Keratinocyte (primary cell): ENCODE data around the gene TAB2. TPM values are rescaled to one million over a fixed set of nuclear protein-coding genes. Genes with fewer than 3 reads are reported as not detected.

Experiments
- DNase-seq: peaks from one replicate; pipeline ENCODE4 v3.0.0-alpha.2; 2011; ENCODE audit warnings: low read depth, missing footprints, low spot score
- FAIRE-seq: peaks from 2 replicates; lab custom pipeline; 2011; peaks lifted over from hg19 to GRCh38; lab: Jason Lieb, UNC
- H2AFZ ChIP-seq: 2 replicates; pipeline ENCODE4 v1.6.0; 2012; ENCODE audit warnings: low read length, control low read depth, inconsistent platforms; ENCODE audit not compliant: control insufficient read depth
- H3K27ac ChIP-seq: 2 replicates; pipeline ENCODE4 v1.5.1; 2011; ENCODE audit warnings: low read length; ENCODE audit not compliant: control insufficient read depth, insufficient read depth
- H3K27me3 ChIP-seq: 3 replicates; pipeline ENCODE4 v1.6.0; 2011; ENCODE audit warnings: low read length; ENCODE audit not compliant: control insufficient read depth, insufficient read depth; ENCODE audit errors: extremely low read depth
- H3K36me3 ChIP-seq, 2 experiments: 2 replicates in 1 of 2; 3 replicates in 1 of 2; pipeline ENCODE4 v1.5.1; 2011; ENCODE audit warnings: low read length in 2 of 2, mild to moderate bottlenecking in 1 of 2; ENCODE audit not compliant: control insufficient read depth in 2 of 2, insufficient read depth in 2 of 2; ENCODE audit errors: extremely low read depth in 1 of 2
- H3K4me1 ChIP-seq: 3 replicates; pipeline ENCODE4 v1.5.1; 2011; ENCODE audit warnings: low read length; ENCODE audit not compliant: control insufficient read depth, insufficient read depth; ENCODE audit errors: extremely low read depth
- H3K4me2 ChIP-seq: 3 replicates; pipeline ENCODE4 v1.6.0; 2011; ENCODE audit warnings: low read depth, low read length; ENCODE audit not compliant: control insufficient read depth, insufficient read depth; ENCODE audit errors: extremely low read depth
- H3K4me3 ChIP-seq, 3 experiments: fragments of 200-600 bp in 1 of 3; sonication (generic) in 1 of 3; 2 replicates in 2 of 3; 3 replicates in 1 of 3; pipeline ENCODE4 v1.5.1; 2011 to 2016; ENCODE audit warnings: low read length in 3 of 3, mild to moderate bottlenecking in 3 of 3, control low read depth in 2 of 3, inconsistent platforms in 1 of 3, low read depth in 1 of 3, mixed read lengths in 1 of 3, mixed run types in 1 of 3, moderate library complexity in 1 of 3; ENCODE audit not compliant: control insufficient read depth in 2 of 3, insufficient read depth in 2 of 3; ENCODE audit errors: extremely low read depth in 1 of 3
- H3K79me2 ChIP-seq: 2 replicates; pipeline ENCODE4 v1.6.0; 2012; ENCODE audit warnings: low read length; ENCODE audit not compliant: control insufficient read depth, insufficient read depth
- H3K9ac ChIP-seq: 3 replicates; pipeline ENCODE4 v1.6.0; 2011; ENCODE audit warnings: low read length; ENCODE audit not compliant: control insufficient read depth, insufficient read depth; ENCODE audit errors: extremely low read depth
- H3K9me1 ChIP-seq: 3 replicates; pipeline ENCODE4 v1.6.0; 2011; ENCODE audit warnings: low read length; ENCODE audit not compliant: control insufficient read depth, insufficient read depth; ENCODE audit errors: extremely low read depth
- H3K9me3 ChIP-seq: 2 replicates; pipeline ENCODE4 v1.5.1; 2012; ENCODE audit warnings: low read depth, low read length; ENCODE audit not compliant: control insufficient read depth
- H4K20me1 ChIP-seq: 3 replicates; pipeline ENCODE4 v1.6.0; 2011; ENCODE audit warnings: low read length; ENCODE audit not compliant: control insufficient read depth, insufficient read depth; ENCODE audit errors: extremely low read depth
- CTCF ChIP-seq, 3 experiments: IDR thresholded peaks in 1 of 3; conservative IDR thresholded peaks in 1 of 3; optimal IDR thresholded peaks in 1 of 3; 2 replicates in 2 of 3; 3 replicates in 1 of 3; pipeline versions ENCODE3 to v1.5.1; 2011; ENCODE audit warnings: low read length in 3 of 3, mild to moderate bottlenecking in 3 of 3, moderate library complexity in 2 of 3, control low read depth in 1 of 3, inconsistent platforms in 1 of 3; ENCODE audit not compliant: insufficient read depth in 2 of 3; ENCODE audit errors: extremely low read depth in 1 of 3
- EZH2 ChIP-seq: IDR thresholded peaks from one replicate; pipeline ENCODE4 v1.6.1; 2012; ENCODE audit warnings: inconsistent platforms, mild to moderate bottlenecking, low read length, moderate library complexity
- dilution Hi-C: fragments of 300-500 bp; cut with MboI; formaldehyde crosslinking; loops from one replicate; pipeline ENCODE4 v1.7.0; 2020; ENCODE audit warnings: low sequenced_read_pairs; ENCODE audit not compliant: extremely low pct_ligation_motif_present
- polyA plus RNA-seq, 5 experiments: library from polyadenylated mRNA; depleted of rRNA in 3 of 5; stranded (reverse) in 3 of 5; stranded (forward) in 1 of 5; unstranded in 1 of 5; fragments of >200 nt; gene quantifications; 1 replicate in 1 of 5; 2 replicates in 3 of 5; 3 replicates in 1 of 5; pipeline versions ENCODE4 v1.2.1 to v1.2.3, GENCODE V29; 2011 to 2012; ENCODE audit warnings: missing spikeins in 2 of 5, low read depth in 1 of 5, low replicate concordance in 1 of 5

The TAB2 gene
- polyA plus RNA-seq, 1 donor (not counting 4 experiments of a cell fraction or from before 2014, with no cell fraction given): 47.5 TPM

DNA sequence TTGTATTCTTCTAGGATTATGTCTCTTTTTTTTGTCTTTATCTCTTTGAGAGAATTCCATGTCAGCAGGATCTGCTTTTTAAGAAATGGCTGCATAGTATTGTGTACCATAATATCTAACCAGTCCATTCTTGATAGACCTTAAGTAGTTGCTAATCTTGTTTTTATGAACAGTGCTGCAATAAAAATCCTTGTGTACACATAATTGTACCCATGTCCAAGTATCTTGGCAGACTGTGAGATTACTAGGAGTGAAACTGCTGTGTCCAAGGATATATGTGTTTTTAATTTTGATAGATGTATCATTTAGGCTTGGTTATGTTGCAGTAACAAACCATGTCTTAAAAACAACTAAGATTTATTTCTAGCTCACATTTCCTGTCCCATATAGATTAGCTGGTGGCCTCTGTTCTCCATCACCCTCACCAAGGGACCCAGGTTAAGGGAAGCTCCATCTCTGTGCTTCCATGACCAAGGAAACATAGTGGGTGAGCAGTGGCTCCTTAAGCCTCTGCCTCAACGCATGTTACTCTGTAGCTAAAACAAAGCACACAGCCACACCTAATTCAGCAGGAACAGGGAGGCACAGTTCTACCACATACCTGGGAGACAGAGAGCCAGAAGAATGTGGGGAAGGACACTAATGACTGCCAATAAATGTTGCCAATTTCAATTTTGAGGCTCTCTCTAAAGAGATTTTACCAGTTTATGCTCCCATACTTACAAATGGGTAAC, 70.4 kb downstream of the TAB2 start:
- no peak for TF ChIP-seq CTCF (optimal IDR thresholded peaks at IDR 0.05 in 1 of 3, IDR thresholded peaks at IDR 0.05 in 1 of 3, conservative IDR thresholded peaks at IDR 0.05 in 1 of 3; ENCODE audit: extremely low read depth in 1 of 3, insufficient read depth in 2 of 3, low read length in 3 of 3)
- TF ChIP-seq EZH2: no peak

DNA sequence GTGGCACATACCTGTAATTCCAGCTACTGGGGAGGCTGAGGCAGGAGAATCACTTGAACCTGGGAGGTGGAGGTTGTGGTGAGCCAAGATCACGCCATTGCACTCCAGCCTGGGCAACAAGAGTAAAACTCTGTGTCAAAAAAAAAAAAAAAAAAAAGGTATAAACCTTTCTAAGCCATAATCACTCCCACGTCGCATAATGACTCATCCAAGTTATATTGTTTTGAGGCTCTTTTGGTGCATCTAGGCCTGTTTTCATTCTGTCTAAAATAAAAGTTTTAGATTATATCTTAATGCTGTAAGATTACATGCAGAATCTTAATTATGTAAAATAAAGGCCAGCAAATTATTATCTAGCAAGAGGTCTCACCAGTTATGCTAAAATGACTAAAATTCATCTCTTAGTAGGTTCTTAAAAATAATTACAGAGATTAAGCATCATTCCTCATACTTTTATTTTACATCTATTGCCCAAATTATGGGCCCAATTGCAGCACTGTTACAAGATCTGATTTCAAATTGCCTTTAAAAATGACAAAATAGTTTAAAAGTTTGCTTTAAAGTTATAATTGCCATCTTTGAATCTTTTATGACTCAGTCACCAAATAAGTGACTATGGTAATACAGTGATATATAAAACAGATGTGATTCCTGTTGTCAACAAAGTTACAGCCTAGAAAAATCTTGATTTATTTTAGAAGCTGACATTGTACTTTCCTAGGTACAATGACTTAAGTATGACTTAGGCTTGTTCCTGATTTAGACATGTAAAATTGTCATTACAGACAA, 72.2 kb downstream of the TAB2 start:
- no peak overlapping the region for H3K4me3 ChIP-seq
- DNase-seq (no peak), FAIRE-seq (no peak)
- no peak for TF ChIP-seq CTCF (optimal IDR thresholded peaks at IDR 0.05 in 1 of 3, IDR thresholded peaks at IDR 0.05 in 1 of 3, conservative IDR thresholded peaks at IDR 0.05 in 1 of 3; ENCODE audit: extremely low read depth in 1 of 3, insufficient read depth in 2 of 3, low read length in 3 of 3)
- no peak for TF ChIP-seq EZH2
- no peak overlapping the region for H3K9ac ChIP-seq
- peaks cover 0 to 2% of the 10 kb centered on the region in 2 experiments for H3K36me3 ChIP-seq
- no peak overlapping the region for H2AFZ ChIP-seq
- dilution Hi-C loops: no loop called here
- H4K20me1 ChIP-seq: no peaks in the 10 kb centered on the region
- peaks cover 4% of the 10 kb centered on the region for H3K4me1 ChIP-seq
- no peak overlapping the region for H3K4me2 ChIP-seq
- H3K9me3 ChIP-seq: peaks cover 5% of the 10 kb centered on the region
- no peaks in the 10 kb centered on the region for H3K27me3 ChIP-seq
- H3K9me1 ChIP-seq: no peaks in the 10 kb centered on the region
- no peak overlapping the region for H3K27ac ChIP-seq
- peaks cover 34% of the 10 kb centered on the region for H3K79me2 ChIP-seq

More for the DNA sequence above, 70.4 kb downstream of the TAB2 start:
- Histone ChIP-seq H3K27ac (no peak overlapping the region), H3K27me3 (no peaks in the 10 kb centered on the region), H3K9me1 (no peaks in the 10 kb centered on the region), H4K20me1 (no peaks in the 10 kb centered on the region), H3K4me2 (no peak overlapping the region), H3K9ac (no peak overlapping the region), H3K36me3 (peaks cover 0 to 3% of the 10 kb centered on the region in 2 experiments), H3K4me3 (no peak overlapping the region), H3K4me1 (peaks cover 4% of the 10 kb centered on the region), H2AFZ (no peak overlapping the region), H3K9me3 (peaks cover 5% of the 10 kb centered on the region), H3K79me2 (peaks cover 27% of the 10 kb centered on the region)
- DNase-seq (no peak), FAIRE-seq (peak; percentile 29)
- dilution Hi-C loops: no loop called here
